ENCODE measurements around the gene DCDC2B.

The DCDC2B gene

DNA sequence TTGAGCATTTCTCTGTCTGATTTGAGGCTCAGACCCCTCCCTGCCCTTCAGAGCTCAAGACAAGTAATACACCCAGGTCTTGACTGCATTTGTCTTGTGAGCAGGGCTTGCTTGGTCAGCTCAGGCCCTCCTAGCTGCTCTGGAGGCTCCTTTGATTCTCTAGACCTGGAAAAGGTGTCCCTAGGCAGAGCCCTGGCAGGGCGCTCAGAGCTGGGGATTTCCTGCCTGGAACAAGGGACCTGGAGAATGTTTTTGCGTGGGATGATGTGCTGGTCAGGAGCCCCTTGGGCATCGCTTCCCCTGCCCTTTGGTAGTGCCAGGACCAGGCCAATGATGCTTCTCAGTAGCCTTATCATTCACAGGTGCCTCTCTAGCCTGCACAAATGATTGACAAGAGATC is 13.4 kb upstream of the DCDC2B start:
- no peak for DNase-seq (ENCODE audit: low read depth, low spot score)
- H3K27ac ChIP-seq = no peak overlapping the region

DNA sequence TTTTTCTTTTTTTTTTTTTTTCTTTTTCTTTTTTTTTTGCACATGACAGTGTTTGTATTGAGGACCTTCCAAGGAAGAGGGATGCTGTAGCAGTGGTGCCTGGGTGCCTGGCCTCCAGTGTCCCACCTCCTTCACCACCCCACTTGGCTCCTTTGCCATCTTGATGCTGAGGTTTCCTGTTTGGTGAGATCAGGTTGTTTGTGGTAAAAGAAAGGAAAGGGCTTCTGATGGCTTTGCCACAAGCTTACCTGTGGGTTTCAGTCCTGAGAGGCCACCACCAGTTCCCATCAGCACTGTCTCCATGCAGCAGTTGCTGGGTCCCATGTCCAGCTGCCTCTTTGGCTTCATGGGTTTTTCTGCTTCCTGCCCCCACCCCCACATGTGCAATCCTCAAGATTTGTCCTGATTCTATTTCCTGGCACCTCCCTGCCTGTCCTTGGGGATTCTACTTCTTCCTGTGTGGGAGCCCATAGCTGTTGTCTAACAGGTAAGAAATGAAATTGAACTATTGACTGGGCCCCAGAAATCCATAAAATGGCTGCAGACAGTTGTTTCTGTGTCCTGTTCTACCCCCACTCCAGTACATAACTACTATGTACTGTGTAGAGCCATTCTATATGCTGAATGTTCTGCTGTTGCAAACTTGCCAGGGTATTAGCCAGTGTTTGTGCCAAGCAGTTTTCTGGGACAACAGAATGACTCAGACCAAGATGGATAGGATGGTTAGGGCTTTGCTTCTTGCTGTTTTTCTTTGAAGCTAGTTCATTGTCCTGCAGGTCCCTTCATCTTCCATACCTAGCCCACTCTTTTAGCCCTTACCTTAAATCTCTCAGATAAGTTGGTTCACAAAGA is 12.7 kb upstream of the DCDC2B start:
- no peak for DNase-seq (ENCODE audit: low read depth, low spot score)
- H3K27ac ChIP-seq = no peak overlapping the region

DNA sequence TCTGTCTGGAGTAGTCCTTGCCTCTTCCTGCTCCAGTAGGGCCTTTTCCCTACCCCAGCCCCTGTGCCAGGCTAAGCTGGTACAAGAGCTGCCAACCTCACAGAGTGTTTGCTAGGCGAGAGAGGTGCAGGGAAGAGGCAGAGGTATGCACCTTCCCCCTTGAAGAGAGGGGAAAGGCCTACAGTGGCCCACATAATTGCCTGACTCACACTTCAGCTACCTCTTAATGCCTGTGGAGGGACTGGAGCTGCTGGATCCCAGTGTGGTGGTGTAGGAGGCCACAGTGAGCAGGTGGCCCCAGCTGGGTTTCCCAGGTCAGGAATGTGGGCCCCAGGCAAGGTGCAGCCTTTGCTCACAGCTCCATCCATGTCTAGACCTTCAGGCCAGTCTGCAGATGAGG is 11.8 kb upstream of the DCDC2B start:
- no peak overlapping the region for H3K27ac ChIP-seq
- no peak for DNase-seq (ENCODE audit: low read depth, low spot score)

DNA sequence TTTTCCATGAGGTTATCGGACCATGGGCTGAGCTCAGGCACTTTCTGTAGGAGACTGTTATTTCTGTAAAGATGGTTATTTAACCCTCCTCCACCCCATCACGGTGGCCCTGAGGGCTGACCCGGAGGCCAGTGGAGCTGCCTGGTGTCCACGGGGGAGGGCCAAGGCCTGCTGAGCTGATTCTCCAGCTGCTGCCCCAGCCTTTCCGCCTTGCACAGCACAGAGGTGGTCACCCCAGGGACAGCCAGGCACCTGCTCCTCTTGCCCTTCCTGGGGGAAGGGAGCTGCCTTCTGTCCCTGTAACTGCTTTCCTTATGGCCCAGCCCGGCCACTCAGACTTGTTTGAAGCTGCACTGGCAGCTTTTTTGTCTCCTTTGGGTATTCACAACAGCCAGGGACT is 11.1 kb upstream of the DCDC2B start:
- H3K27ac ChIP-seq = no peak overlapping the region
- DNase-seq (ENCODE audit: low read depth, low spot score) = no peak

DNA sequence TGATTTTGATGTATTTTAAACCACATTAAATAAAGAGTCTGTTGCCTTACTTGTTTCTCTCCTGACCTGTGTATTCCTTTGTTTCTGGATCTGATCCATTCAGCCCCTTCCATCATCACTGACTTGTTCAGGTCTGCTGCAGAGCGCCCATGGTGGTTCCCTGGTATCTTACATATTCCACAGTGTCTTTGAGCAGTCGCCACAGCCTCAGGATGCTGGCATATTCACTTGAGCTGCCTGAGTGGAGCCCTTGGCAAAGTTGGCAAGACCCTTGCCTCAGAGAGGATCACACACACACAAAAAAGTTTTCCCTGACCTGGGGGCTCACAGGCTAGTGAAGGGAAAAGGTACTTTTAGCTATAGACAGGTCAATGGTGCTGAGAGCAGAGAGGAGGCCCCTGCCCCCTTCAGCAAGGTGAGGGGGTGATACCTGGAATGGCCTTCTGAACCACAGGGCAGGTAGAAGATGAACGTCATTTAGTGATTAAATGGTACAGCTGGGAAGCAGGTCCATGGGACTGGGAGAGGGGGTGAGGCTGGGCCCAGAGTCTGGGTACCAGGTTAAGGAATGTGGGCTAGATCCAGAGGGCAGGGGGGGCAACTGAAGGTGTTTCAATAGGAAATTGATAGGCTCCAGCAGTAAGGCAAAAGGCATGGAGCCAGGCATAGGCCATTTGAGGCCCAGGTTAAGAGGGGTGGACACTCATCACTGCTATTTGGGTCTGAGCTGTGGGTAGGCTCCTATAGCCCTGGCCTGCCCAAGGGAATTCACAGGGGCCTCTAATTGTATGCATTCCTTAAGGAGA is 10.4 kb upstream of the DCDC2B start:
- H3K27ac ChIP-seq = no peak overlapping the region
- DNase-seq (ENCODE audit: low read depth, low spot score) = no peak

DNA sequence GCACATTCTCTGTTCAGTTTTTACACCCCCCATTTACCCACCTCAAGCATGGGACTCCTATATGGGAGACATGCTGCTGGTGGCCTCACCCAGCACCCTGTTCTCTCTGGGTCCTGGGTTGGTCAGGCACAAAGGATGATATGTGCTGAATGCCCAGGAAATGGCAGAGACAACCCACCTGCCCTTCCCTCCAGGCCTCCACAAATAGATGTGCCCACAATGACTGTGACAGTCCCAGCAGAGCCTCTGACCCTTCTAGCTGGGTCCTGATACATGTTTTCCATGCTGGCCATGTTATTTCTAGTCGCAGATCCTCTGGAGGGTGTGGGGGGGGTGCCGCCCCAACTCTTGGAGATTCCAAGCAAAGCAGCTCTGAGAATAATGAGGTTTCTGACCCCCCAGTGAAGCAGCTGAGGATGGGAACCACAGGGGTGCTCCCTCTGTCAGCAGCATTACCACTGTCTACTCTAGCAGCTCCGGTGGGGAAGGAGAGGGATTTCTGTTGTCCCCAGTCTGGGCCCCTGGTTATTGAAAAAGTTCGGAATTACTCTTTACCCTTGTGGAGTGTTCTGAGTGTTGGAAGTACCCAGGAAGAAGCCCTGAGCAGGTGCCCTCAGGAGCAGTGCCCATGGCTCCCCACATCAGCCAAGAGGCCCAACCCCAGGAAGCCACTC is 9.7 kb upstream of the DCDC2B start:
- DNase-seq (ENCODE audit: low read depth, low spot score) = no peak
- H3K27ac ChIP-seq = no peak overlapping the region

DNA sequence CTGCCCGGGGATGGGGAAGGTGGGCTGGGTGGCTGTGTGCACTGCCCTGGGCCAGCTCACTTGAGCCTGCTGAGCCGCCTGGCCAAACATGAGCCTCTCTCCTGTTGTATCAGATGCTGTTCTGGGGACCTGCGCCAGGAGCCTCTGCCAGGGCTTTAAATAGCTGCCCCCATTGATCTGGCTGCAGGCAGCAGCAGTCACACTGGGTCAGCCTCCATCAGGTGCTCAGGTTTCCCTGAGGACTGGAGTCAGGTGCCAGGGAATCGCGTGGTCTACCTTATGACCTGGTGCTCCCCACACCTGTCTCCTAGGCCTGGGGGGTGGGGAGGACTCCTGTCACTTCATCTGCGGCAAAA is 9.2 kb upstream of the DCDC2B start:
- no peak for DNase-seq (ENCODE audit: low read depth, low spot score)
- peak overlapping the region; percentile 40 for H3K27ac ChIP-seq

DNA sequence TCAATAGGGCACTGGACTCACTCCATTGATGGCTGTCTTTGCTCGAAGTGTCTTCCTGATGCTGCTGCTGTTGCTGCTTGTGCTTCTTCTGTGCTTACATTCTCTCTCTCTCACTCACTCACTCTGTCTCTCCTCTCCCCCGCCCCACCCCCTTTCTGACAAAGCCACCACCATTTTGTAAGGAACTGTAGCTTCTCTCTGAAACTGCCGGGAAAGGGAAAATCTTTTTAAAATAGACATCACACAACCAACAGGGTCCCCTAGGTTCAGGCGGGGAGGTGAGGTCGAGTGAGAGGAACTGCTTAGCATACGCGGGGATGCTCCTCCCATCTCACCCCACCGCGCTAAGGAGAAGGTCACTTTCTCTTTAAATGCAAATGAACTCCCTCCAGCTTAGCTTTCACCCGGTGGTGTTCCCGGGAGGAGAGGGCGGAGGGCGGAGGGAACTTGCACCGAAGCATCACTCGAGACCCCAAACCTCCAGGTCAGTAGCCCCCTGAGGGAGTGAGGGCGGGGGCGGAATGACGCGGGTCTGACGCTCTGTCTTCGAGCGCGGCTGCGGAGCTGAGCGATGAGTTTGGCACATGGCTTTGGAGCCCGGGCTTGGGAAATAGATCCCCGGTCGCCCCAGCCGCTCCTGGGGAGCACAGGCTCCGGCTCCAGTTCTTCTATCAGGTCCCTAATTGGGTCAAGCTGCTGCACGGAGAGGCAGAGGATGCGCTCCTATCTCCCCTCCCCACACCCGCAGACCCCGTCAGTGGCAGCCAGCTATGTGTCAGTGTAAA is 8.5 kb upstream of the DCDC2B start, which contains the start of gene CCDC28B:
Gene CCDC28B (plus strand): TSS at position 370 of the 785 bp plus-strand sequence. CDS start 1,341 bp downstream, outside the sequence.
- no peak for DNase-seq (ENCODE audit: low read depth, low spot score)

DNA sequence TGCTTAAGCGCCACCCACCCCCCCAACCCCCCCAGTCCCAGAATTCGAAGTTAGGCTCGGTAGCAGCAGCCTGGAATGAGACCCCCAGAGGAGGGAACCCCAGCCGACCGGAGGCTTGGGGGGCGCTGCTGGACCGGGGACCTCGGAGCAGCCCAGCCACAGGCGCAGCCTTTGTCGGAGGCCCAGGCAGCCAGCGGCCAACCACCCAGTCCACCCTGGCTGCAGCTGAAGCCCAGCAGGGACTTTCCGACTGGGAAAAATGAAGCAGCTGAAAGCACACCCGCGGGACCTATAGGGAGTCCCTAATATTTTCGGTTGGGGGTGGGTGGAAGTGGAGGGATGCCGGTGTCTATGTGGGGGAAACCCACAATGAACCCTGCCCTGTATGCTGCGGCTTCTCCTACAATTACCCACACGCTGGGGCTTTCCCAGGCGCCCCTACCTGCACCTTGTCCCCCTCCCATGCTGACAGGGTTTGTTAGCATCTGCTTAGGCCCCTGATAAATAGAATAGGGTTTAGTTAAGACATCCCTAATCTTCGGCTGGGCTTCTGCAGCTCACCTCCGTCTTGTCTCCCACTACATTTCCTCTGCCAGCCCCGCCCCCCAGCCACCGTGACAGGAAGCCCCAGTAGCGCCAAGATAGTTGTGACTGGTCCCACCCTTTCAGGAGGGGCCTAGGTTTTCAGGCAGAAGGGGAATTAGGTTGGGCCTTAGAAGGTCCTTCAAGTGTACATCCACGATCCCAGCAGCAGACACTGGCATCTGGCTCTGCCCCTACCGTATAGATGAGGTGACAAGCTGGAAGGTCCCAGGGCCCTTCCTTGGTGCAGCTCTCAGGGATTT is 7.7 kb upstream of the DCDC2B start:
- no peak for DNase-seq (ENCODE audit: low read depth, low spot score)
- H3K27ac ChIP-seq = no peak overlapping the region

More for the DNA sequence above, 8.5 kb upstream of the DCDC2B start, which contains the start of gene CCDC28B:
- peak within 1 kb of the TSS; percentile 40 for H3K27ac ChIP-seq

DNA sequence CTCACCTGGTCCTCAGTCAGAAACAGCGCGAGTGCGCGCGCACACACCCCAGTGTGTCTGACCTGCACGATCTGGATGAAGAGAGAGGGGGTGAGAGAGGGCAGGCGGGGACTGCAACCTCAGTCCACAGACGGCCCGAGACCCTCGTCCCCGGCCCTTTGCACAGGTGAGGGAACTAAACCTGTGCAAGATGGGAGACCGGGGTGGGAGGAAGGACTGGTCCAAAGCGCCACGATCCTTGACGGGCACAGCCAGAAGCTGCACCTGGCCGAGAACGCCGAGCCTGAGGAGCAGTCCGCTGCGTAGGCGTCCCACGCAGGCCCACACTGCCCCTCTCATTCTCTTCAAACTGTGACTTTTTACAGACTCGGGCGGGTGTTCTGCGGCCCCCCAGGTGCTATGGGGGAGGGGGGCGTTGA is 3.9 kb upstream of the DCDC2B start:
- DNase-seq (ENCODE audit: low read depth, low spot score) = no peak
- H3K27ac ChIP-seq = no peak overlapping the region

DNA sequence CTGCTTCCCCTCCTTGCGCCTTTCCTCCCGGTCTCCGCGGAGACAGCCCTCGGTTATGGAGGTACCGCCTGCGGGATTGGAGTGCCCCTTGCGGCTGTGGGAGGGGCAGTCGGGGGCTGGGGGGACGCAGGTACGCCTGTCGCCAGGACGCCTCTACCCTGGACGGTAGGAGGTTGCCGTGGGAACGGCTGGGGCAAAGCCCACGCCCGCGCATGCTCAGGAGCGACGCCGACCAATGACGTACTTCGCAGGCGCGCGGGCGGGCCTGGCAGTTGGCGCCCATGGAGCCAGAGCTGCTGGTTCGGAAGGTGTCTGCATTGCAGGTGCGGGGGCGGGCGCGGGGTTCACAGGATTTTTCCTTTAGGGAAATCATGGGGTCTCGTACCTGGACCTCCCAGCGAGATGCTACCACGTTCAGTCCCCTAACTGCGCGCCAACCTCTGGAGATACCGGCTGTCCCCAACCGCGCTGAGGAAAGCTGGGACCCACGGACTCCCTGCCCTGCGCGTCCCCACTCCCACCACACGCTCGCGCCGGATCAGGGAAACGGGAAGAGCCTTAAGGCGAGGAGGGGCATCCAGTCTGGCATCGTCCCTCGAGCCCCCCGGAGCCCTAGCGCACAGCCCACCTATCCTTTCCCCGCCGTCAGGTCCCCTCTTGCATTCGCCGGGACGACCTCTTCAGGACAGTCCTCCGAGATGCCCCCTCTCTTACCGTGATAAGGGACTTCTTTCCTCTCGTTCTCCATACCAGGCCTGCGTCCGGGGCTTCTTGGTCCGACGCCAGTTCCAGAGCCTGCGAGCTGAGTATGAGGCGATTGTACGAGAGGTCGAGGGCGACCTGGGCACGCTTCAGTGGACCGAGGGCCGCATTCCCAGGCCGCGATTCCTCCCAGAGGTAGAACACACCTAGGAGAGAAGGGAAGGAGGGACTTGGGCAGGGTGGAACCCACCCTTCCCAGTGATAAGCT is 3.2 kb upstream of the DCDC2B start, which contains the start of gene IQCC:
Gene IQCC (plus strand): TSS at position 271 of the 970 bp plus-strand sequence. CDS start 11 bp downstream, at position 282.
- DNase-seq (ENCODE audit: low read depth, low spot score) = no peak
- no peak within 1 kb of the TSS for H3K27ac ChIP-seq

DNA sequence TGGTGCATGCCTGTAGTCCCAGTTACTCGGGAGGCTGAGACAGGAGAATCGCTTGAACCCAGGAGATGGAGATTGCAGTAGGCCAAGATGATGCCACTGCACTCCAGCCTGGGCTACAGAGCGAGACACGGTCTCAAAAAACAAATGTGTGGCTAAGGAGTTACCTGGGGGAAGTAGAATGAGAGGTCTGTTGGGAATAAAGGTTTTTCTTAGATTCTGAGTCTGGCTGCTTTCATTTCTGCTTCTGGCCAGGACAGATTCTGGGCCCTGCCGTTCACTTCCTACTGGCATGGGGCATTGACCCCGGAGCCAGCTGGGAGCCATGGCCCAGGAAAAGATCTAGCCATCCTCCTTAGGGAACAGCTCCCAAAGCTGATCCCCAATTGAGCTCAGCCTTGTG is 420 bp upstream of the DCDC2B start:
- H3K27ac ChIP-seq = no peak overlapping the region
- DNase-seq (ENCODE audit: low read depth, low spot score) = no peak

DNA sequence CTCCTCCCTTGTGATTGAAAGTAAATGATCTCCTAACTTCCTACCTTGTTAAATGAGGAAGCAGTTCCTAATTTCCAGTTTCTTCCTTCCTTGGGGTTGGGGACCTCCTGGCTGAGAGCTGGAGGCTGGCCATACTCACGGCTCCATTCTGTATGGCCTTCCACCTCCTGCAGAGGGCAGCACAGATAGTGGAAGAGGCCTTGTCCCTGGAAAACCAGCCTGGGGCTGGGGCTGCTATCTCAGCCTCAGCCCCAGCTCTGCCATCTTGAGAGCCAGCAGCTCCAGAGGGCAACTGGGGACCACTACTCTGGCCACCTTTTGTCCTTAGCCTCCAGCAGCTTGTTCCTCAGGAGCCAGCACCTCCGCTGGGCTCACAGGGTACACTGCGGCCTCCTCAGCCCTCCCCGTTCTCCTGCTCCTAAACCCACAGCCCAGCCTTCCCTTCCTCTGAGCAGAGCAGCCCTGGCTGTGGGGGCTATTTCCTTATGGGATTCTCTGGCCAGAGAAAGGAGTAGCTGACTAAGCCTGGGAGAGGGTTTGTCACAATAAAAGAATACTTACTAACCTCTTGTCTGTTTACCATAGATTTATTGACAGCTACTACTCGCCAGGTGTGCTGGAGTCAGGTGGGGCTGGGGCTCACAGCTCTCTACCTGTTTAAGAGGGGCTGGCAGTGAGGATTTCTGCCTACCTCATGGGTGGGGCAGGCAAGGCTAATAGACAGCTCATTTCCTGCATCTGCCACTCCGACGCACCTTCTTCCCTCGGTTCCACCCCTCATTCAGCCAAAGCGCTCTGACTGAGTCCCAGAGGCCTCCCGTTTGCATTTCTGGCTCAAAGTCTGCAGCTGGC is 7.0 kb downstream of the DCDC2B start:
- peak overlapping the region; percentile 93 for H3K27ac ChIP-seq
- DNase-seq (ENCODE audit: low read depth, low spot score) = peak; percentile 29

DNA sequence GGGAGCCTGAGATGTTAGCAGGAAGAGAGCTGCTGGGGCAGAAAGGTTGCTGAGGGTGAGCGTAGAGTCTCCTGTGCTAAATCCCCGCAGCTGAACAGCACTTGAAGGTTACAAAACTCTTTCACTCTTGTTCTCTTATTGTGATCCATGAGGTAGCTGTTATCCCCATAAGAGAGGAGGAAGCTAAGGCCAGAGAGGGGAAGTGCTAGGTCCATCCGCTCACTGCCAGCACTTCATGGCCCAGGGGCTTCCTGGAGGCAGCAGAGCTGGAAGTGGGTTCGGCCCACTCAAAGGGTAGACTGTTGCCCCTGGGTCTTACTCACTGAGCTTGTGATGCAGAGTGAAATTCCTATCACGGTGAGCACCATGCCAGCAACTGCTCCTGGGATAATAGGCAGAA is 7.7 kb downstream of the DCDC2B start:
- H3K27ac ChIP-seq = peak overlapping the region; percentile 93
- no peak for DNase-seq (ENCODE audit: low read depth, low spot score)

DNA sequence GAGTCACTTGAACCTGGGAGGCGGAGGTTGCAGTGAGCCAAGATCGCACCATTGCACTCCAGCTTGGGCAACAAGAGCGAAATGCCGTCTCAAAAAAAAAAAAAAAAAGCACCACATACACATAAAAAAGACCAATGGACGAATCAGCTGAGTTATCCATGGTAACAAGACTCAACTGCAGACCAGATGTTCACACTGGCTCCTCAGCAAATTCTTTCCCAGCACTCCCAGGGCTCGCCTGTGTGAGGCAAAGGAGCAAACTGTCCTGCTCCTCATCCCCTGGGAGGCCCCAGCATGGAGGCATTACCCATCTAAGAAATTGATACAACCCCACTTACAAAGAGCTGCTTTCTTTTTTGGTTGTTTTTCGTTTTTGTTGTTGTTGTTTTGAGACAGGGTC is 10.1 kb downstream of the DCDC2B start:
- H3K27ac ChIP-seq = no peak overlapping the region
- no peak for DNase-seq (ENCODE audit: low read depth, low spot score)

DNA sequence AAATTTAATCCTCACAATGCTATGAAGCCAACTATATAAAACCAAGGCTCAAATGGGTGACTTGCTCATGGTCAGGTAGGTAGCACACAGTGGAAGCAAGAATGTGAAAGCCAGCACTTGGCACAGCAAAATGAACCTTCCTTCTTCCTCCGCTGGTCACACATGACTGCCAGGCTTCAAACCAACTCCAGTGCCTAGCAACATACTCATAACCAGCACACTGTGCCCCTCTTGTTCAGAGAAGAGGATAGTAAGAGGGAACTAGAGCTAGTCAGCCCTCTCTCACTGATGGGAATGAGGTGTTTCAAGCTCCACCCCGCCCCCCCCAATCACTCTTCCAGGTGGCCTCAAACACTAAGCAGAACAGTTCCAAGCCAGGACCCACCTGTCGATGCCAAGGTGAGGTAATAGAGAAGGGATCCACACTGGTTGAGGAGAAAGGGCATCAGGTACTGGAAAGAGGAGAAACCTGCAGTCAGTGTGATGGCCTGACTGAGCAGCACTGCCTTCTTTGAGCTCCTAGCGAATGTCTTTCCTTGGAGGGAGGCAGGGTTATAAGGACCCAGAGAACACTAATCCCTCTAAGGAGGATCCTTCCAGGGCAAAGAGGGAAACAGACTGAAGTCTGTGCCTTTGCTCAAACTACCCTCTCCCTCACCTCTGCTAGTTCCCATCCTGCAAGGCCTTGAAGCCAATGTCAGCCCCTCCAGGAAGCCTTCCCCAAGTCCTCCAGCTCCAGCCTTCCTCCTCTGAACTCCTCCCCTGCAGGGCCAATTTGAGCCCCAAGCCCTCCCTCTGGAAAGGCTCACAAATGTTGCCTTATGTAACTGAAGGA is 12.1 kb downstream of the DCDC2B start:
- peak overlapping the region; percentile 72 for H3K27ac ChIP-seq
- no peak for DNase-seq (ENCODE audit: low read depth, low spot score)
